ENCODE results near the gene TRNT1. TPM values are rescaled to one million over a fixed set of nuclear protein-coding genes. Genes with fewer than 3 reads are reported as not detected.

The TRNT1 gene
- total RNA-seq, 1 experiment from 2014 or later: 26.2 TPM

GRCh38 chr3:3151513-3151912 lies 24.8 kb downstream of the TRNT1 start:
- no peak overlapping the region for H3K27ac ChIP-seq (ENCODE audit: low read length)
- H3K9me3 ChIP-seq (ENCODE audit: low read length): no peaks in the 10 kb centered on the region
- H3F3A ChIP-seq (ENCODE audit: low read length, unreplicated experiment): peaks cover 9% of the 10 kb centered on the region
- DNase-seq: no peak
- no TSS peak for BruUV-seq (replicated peaks)
- no peaks in the 10 kb centered on the region for H3K27me3 ChIP-seq (ENCODE audit: low read length)
- H2AFZ ChIP-seq (ENCODE audit: low read length): no peak overlapping the region
- ChIA-PET POLR2A (ENCODE audit: unreplicated experiment) (no interaction called here), CTCF (no interaction called here)
- H3K9ac ChIP-seq (ENCODE audit: low read length): no peak overlapping the region
- H3K4me3 ChIP-seq (ENCODE audit: low read length): no peak overlapping the region
- H3K4me2 ChIP-seq (ENCODE audit: low read length): no peak overlapping the region
- no peak for TF ChIP-seq EZH2 (IDR thresholded peaks at IDR 0.05; ENCODE audit: low read length, unreplicated experiment)
- TF ChIP-seq, protein P1, sequence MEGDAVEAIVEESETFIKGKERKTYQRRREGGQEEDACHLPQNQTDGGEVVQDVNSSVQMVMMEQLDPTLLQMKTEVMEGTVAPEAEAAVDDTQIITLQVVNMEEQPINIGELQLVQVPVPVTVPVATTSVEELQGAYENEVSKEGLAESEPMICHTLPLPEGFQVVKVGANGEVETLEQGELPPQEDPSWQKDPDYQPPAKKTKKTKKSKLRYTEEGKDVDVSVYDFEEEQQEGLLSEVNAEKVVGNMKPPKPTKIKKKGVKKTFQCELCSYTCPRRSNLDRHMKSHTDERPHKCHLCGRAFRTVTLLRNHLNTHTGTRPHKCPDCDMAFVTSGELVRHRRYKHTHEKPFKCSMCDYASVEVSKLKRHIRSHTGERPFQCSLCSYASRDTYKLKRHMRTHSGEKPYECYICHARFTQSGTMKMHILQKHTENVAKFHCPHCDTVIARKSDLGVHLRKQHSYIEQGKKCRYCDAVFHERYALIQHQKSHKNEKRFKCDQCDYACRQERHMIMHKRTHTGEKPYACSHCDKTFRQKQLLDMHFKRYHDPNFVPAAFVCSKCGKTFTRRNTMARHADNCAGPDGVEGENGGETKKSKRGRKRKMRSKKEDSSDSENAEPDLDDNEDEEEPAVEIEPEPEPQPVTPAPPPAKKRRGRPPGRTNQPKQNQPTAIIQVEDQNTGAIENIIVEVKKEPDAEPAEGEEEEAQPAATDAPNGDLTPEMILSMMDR (conservative IDR thresholded peaks at IDR 0.05; ENCODE audit: low read depth, low read length): no peak
- TF ChIP-seq EZH2phosphoT487 (IDR thresholded peaks at IDR 0.05; ENCODE audit: borderline replicate concordance, low read length): no peak
- H3K79me2 ChIP-seq (ENCODE audit: low read length): no peaks in the 10 kb centered on the region
- no peak for ATAC-seq
- peaks cover 14% of the 10 kb centered on the region for H3K4me1 ChIP-seq (ENCODE audit: insufficient read depth, low read length)
- intact Hi-C loops (cut with micrococcal nuclease): loop anchor here (2.0 kb wide), 1 partner anchor 19 kb away; no protein-coding TSS in a partner anchor
- peaks cover 87% of the 10 kb centered on the region for H3K36me3 ChIP-seq (ENCODE audit: low read depth, low read length)
- no peaks in the 10 kb centered on the region for H3K9me2 ChIP-seq (replicated peaks; ENCODE audit: low read length)
- 0 out of 2 replicates have a peak, but pooled peaks cover 5% of the 10 kb centered on the region for H4K20me1 ChIP-seq (ENCODE audit: low read length)

GRCh38 chr3:3154879-3155610 lies 28.3 kb downstream of the TRNT1 start:
- ChIA-PET POLR2A (ENCODE audit: unreplicated experiment) (no interaction called here), CTCF (interaction anchor here (0.7 kb wide), 1 partner anchor 1143 kb away, joined by 3 read pairs; no protein-coding TSS in a partner anchor)
- no peak for DNase-seq
- Histone ChIP-seq H3K4me2 (ENCODE audit: low read length) (no peak overlapping the region), H3K9me3 (ENCODE audit: low read length) (no peaks in the 10 kb centered on the region), H3K27ac (ENCODE audit: low read length) (no peak overlapping the region), H3K9ac (ENCODE audit: low read length) (no peak overlapping the region), H3K27me3 (ENCODE audit: low read length) (no peaks in the 10 kb centered on the region), H3K4me1 (ENCODE audit: insufficient read depth, low read length) (peaks cover 9% of the 10 kb centered on the region), H2AFZ (ENCODE audit: low read length) (no peak overlapping the region), H3F3A (ENCODE audit: low read length, unreplicated experiment) (peaks cover 5% of the 10 kb centered on the region), H3K36me3 (ENCODE audit: low read depth, low read length) (peaks cover 65% of the 10 kb centered on the region), H3K79me2 (ENCODE audit: low read length) (no peaks in the 10 kb centered on the region), H4K20me1 (ENCODE audit: low read length) (no peaks in the 10 kb centered on the region), H3K4me3 (ENCODE audit: low read length) (no peak overlapping the region), H3K9me2 (replicated peaks; ENCODE audit: low read length) (no peaks in the 10 kb centered on the region)
- no peak for ATAC-seq
- TF ChIP-seq EZH2 (IDR thresholded peaks at IDR 0.05; ENCODE audit: low read length, unreplicated experiment) (no peak), EZH2phosphoT487 (IDR thresholded peaks at IDR 0.05; ENCODE audit: borderline replicate concordance, low read length) (no peak)
- TF ChIP-seq, protein P1 (conservative IDR thresholded peaks at IDR 0.05; ENCODE audit: low read depth, low read length): no peak
- intact Hi-C loops (cut with micrococcal nuclease): no loop called here
- BruUV-seq (replicated peaks): no TSS peak

DNA sequence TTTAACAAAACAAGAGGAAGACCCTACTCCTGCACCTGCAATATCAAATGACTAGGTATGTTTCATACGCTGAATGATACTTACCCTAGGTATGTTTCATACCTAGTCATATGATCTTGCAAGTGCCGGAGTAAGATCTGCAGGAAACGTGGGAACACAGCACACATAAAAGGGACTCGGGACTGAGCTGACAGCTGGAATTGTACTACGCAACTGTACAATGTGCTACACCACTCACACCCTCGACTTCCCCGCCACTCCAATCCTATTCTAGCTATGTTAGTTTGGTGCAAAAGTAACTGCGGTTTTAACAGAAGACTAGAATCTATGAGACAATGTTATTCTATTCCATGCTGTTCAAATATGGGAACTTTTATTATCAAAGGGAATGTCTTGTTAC lies 30.7 kb downstream of the TRNT1 start:
- peaks cover 47% of the 10 kb centered on the region for H3K36me3 ChIP-seq (ENCODE audit: low read depth, low read length)
- TF ChIP-seq EZH2phosphoT487 (IDR thresholded peaks at IDR 0.05; ENCODE audit: borderline replicate concordance, low read length) (no peak), EZH2 (IDR thresholded peaks at IDR 0.05; ENCODE audit: low read length, unreplicated experiment) (no peak)
- TF ChIP-seq, protein P1 (conservative IDR thresholded peaks at IDR 0.05; ENCODE audit: low read depth, low read length): no peak
- no peaks in the 10 kb centered on the region for H3K4me1 ChIP-seq (ENCODE audit: insufficient read depth, low read length)
- H4K20me1 ChIP-seq (ENCODE audit: low read length): no peaks in the 10 kb centered on the region
- no TSS peak for BruUV-seq (replicated peaks)
- H3K9me2 ChIP-seq (replicated peaks; ENCODE audit: low read length): no peaks in the 10 kb centered on the region
- POLR2A ChIA-PET (ENCODE audit: unreplicated experiment): no interaction called here
- intact Hi-C loops (cut with micrococcal nuclease): no loop called here
- no peaks in the 10 kb centered on the region for H3K27me3 ChIP-seq (ENCODE audit: low read length)
- no peaks in the 10 kb centered on the region for H3K9me3 ChIP-seq (ENCODE audit: low read length)
- no peak for DNase-seq
- H3K4me2 ChIP-seq (ENCODE audit: low read length): no peak overlapping the region
- ATAC-seq: no peak
- no peak overlapping the region for H3K4me3 ChIP-seq (ENCODE audit: low read length)
- H3K9ac ChIP-seq (ENCODE audit: low read length): no peak overlapping the region
- no peaks in the 10 kb centered on the region for H3F3A ChIP-seq (ENCODE audit: low read length, unreplicated experiment)
- no peak overlapping the region for H3K27ac ChIP-seq (ENCODE audit: low read length)
- CTCF ChIA-PET: no interaction called here
- H3K79me2 ChIP-seq (ENCODE audit: low read length): no peaks in the 10 kb centered on the region
- no peak overlapping the region for H2AFZ ChIP-seq (ENCODE audit: low read length)
